Midbrain (tissue), 1 donor: ENCODE results near the gene PRSS33.

Source experiments
- DNase-seq: peaks from one replicate; lab custom pipeline; 2025; lab: John Stamatoyannopoulos, UW

The PRSS33 gene

GRCh38 chr16:2798723-2799204, 11.4 kb upstream of the PRSS33 start:
- no peak for DNase-seq

GRCh38 chr16:2795395-2796143, 8.2 kb upstream of the PRSS33 start:
- DNase-seq, result no peak

- DNase-seq, result no peak
These were observed 5.6 kb upstream of the PRSS33 start for GRCh38 chr16:2792940-2793339.

GRCh38 chr16:2791174-2791573, 3.8 kb upstream of the PRSS33 start:
- no peak for DNase-seq

- DNase-seq, result no peak
These were observed 3.3 kb upstream of the PRSS33 start for GRCh38 chr16:2790631-2791030.

GRCh38 chr16:2787961-2788360, 601 bp upstream of the PRSS33 start:
- DNase-seq, result no peak

- DNase-seq, result no peak
These were observed 571 bp downstream of the PRSS33 start for GRCh38 chr16:2786826-2787151.

GRCh38 chr16:2786061-2786825, 1.1 kb downstream of the PRSS33 start:
- DNase-seq, result no peak

GRCh38 chr16:2785101-2785991, 2.0 kb downstream of the PRSS33 start:
- DNase-seq, result no peak

- DNase-seq, result no peak
These were observed 2.8 kb downstream of the PRSS33 start for GRCh38 chr16:2784358-2785100.

- no peak for DNase-seq
These were observed 3.6 kb downstream of the PRSS33 start for GRCh38 chr16:2783581-2784357.

GRCh38 chr16:2782583-2783351, 4.6 kb downstream of the PRSS33 start:
- DNase-seq, result no peak

- no peak for DNase-seq
These were observed 7.1 kb downstream of the PRSS33 start for GRCh38 chr16:2779978-2780898.

- DNase-seq, result no peak
These were observed 8.0 kb downstream of the PRSS33 start for GRCh38 chr16:2779151-2779920.

- DNase-seq, result no peak
These were observed 8.8 kb downstream of the PRSS33 start for GRCh38 chr16:2778630-2778958.

- DNase-seq, result peak; percentile 53
These were observed 9.3 kb downstream of the PRSS33 start for GRCh38 chr16:2777903-2778629.

GRCh38 chr16:2777231-2777902, 10.0 kb downstream of the PRSS33 start, which contains the start of gene ELOB:
Gene ELOB (minus strand): TSS chr16:2777280. CDS start chr16:2777239, 41 bp downstream.
- DNase-seq, result peak; percentile 80
